SIG-M5 (cell line): ENCODE measurements around the gene ANKRD30A.
"Not testable (repeated sequence)": the region's sequence is repeated elsewhere in the genome, so short reads cannot be mapped to it uniquely, and the experiment has no call there.

Source experiments
- DNase-seq: peaks from one replicate; lab custom pipeline; 2025; lab: John Stamatoyannopoulos, UW

ANKRD30A gene

DNA sequence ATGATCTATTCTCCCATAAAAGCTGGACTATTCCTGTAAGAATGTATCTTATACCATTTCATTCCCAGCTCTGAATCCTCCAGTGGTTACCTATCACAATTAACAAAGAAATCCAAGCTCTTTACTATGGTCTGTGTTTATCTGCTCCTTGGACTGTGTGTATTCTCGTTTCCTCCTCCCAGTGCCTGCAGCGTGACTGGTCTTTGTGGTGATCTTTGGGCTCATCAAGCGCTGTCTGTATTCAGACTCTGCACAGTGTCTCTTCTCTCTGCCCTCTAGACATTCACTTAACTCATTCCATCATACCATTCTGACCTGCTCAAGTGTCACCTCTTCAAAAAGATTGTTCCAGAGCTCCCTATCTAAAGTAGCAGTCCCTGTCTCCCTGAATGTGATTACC is 130.4 kb downstream of the ANKRD30A start:
- not testable (repeated sequence) for DNase-seq

DNA sequence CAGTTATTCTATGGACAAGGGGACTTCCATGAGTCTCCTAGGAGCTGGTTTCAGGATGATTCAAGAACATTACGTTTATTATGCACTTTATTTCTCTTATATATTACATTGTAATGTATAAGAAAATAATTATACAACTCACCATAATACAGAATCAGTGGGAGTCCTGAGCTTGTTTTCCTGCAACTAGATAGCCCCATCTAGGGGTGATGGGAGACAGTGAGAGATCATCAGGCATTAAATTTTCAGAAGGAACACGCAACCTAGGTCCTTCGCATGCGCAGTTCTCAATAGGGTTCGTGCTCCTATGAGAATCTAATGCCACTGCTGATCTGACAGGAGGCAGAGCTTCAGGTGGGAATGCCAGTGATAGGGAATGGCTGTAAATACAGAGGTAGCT is 137.9 kb downstream of the ANKRD30A start:
- no peak for DNase-seq

DNA sequence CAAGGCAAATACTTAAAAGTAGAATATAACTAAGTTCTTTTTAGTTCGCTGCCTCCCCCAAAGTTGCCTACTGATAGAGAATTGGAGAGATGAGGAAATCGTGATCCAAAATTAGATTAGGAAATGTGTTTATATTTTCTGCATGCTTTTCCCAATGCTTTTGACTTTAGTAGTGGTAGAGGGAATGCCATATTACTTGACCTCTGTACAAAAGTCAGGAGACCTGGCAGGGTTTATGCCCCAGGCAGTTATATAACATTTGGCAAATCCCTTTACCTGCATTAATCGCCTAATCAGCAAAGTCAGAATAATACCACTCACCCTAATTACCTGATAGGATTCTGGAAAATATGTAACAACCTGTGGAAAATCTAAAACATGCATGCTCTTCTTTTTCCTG is 142.9 kb downstream of the ANKRD30A start:
- no peak for DNase-seq

DNA sequence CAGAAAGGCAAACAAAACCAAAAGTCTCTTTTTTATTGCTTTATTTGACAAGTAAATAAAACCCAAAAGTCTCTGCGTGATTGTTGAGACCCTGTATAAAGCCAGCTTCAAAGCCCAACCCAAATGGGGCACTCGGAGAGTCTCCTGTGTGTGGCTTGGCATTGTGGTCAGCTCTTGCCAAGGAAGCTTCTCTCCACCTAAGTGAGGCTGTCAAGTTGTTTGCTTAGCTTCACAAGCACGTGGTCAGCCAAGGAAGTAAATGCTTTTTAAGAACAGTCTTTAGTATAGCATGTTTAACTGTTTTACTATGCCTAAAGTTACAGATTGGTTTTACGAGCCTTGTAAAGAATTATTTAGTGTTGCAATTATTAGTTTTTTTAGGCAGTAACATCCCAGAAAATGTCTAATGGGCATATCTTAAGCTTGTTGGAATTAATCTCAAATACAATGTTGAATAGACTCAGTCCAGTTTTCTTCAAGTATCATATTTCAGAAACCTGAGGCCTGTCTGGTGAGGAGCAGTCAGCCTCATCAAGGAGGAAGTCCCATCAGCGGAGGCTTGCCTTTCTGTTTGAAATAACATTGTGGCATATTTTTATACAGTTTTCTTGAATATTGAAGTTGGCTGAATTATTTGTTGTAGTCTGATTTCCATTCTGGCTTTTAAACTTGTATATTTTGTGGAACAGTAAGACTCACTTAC is 144.3 kb downstream of the ANKRD30A start:
- DNase-seq: no peak

DNA sequence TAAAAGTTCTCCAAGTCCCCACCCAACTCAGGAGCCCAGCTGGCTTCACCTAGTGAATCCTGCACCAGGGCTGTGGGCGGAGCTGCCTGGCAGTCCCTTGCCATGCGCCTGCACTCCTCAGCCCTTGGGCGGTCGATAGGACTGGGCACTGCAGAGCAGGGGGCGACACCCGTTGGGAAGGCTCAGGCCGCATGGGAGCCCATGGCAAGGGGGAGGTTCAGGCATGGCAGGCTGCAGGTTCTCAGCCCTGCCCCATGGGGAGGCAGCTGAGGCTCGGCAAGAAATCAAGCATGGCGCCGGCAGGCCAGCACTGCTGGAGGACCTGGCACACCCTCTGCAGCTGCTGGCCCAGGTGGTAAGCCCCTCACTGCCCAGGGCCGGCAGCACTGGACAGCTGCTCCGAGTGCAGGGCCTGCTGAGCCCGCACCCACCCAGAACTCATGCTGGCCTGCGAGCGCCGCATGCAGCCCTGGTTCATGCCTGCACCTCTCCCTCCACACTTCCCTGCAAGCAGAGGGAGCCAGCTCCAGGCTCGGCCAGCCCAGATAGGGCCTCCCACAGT is 149.9 kb downstream of the ANKRD30A start:
- DNase-seq: no peak

DNA sequence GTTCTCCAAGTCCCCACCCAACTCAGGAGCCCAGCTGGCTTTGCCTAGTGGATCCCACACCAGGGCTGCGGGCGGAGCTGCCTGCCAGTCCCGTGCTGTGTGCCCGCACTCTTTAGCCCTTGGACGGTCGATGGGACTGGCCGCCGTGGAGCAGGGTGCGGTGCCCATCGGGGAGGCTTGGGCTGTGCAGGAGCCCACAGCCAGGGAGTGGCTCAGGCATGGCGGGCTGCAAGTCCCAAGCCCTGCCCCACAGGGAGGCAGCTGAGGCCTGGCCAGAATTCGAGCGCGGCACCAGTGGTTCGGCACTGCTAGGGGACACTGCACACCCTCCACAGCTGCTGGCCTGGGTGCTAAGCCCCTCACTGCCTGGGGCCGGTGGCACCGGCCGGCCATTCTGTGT is 159.7 kb downstream of the ANKRD30A start:
- no peak for DNase-seq

DNA sequence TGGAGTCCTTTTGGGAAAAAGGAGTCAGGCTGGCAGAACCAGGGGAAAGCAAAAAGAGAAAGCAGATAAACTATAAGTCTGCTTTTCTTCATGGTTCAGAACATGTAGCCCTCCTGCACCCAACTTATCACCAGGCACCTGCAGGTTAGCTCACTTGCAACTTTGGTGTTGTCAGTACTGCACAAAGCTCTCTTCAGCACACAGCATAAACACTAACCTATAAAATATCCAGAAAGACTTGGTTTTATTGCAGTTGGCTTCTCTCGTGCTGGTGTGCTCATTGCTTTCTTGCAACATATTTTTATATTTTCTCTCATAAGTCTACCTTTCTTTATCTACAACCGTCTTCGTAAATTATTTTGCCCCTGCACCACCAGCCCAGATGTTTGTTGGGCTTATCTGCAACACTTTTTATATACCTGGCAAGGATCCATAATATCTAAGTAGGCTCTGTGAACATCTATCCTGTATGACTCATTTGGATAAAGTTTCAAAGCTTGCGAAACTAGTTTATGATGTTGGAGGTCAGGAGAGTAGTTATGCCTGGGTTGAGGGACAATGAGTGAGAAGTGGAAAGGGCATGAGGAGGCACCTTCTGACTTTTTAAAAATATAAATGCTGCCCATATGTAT is 164.6 kb downstream of the ANKRD30A start:
- DNase-seq: no peak

DNA sequence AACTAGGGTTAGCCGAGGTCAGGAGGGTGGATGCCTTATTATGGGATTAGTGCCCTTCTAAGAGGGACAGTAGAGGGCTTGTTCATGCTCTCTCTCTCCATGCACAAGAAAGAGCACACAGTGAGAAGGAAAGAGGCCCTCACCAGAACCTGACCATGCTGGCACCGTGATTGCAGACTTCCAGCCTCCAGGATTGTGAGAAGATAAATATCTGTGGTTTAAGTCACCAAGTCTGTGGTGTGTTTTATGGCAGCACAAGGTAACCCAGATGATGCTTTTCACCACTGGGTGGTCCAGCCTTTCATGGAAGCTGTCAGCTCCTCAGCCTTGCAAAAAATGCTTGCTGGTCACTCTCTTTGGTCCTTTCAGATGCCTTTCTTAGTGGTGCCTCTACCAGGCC is 175.9 kb downstream of the ANKRD30A start:
- no peak for DNase-seq

DNA sequence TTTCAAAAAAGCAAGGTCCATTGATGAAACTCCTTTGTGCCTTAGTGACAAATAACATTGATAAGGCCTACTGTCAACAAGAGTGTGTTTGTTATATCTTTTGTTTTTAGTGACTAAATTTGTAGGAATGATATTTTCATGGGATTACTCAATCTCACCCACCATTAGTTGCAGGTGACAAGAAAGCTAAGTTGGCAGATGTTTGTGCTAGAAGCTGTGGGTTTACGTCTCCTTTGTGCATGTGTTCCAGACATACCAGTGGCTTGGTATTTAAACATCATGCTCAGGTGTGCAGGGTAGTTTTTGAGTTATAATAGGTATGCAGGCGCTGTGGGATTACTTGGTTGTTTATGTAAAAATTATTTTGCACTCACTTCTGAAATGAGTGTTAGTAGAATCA is 178.6 kb downstream of the ANKRD30A start:
- no peak for DNase-seq

DNA sequence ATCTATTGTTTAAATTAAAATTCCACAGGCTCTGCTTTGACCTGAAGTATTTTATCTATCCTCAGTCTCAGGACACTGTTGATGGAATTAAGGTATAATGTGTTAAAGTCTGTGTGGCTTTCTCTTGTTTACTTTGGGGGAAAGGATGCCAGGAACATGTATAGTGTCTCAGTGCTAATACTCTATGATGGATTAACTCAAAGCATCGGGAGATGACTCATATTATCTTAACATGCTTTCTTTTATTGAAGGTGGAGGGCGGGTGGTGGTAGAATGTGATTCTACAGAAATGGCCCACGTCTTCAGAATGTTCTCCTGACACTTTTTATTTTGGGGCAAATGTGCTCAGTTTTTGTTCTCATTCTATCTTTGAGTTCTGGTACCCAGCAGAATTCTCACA is 189.0 kb downstream of the ANKRD30A start:
- no peak for DNase-seq

DNA sequence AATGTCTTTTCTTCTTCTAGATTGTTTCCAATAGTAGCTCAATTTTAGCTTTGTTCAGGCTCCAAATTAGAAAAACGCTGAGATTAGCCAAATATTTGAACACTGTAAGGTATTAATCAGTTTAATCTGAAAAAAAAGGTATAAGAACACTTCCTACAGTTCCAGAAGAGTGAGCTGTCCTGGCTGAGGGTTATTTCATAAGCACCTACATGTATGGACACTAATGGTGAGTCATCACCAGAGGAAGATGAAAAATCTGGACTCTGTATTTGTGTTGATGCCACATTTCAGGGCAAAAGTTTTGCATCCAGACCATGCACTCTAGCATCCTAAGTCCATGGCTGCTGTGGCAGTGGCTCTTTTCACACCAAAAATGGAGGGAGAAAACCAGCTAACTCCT is 189.5 kb downstream of the ANKRD30A start:
- DNase-seq: no peak

DNA sequence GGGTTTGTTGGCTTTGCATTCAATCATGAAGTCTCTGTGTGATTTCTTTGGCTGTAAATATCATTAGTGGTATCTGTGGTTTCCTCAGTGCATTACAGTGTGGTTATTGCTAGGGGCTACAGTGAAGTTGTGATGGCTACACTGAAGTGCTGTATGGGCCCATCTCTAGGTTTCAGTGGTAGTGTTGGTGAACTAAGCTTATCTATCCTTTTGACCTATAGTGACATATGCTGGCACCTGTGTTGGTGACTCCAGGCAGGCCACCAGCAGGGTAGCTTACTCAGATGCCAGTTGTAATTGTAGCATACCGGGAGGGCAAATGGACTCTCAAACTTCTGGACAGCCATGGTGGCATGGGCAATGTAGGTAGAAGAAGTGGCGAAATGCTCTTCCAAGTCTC is 219.0 kb downstream of the ANKRD30A start:
- no peak for DNase-seq

DNA sequence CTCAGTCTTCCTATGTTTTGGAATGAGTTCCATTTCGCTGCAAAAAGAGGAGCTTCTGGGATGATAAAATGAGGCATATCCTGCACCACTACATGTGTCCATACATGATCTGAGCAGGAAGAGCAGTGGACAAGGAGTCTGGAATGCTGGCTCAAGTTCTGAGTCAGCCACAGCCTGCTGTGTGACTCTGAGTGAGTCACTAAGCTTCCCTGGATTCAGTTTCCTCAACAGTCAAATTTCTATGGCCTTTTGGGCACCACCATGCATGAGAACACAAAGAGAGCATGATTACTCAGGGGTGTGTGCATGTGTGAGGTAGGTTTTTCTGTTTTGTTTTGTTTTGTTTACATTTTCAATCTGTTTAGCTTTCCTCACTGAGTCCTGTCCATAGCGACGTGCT is 254.6 kb downstream of the ANKRD30A start:
- no peak for DNase-seq

DNA sequence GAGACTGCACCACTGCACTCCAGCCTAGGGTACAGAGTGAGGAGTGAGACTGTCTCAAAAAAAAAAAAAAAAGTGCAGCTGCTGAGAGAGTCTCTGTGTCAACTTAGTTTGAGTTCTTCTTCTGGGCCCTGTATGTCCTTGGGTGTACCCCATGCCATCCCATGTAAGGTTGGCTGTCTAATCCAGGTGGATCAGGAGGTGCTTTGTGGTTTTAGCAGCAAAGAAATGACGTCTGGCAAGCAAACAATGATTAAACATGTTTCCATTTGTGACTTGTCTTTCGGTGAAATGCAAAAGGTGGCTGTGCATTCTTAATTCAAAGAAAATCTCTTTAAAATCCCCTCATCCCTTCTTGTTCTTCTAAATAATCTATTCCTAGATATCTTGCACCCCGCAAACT is 255.9 kb downstream of the ANKRD30A start:
- no peak for DNase-seq

DNA sequence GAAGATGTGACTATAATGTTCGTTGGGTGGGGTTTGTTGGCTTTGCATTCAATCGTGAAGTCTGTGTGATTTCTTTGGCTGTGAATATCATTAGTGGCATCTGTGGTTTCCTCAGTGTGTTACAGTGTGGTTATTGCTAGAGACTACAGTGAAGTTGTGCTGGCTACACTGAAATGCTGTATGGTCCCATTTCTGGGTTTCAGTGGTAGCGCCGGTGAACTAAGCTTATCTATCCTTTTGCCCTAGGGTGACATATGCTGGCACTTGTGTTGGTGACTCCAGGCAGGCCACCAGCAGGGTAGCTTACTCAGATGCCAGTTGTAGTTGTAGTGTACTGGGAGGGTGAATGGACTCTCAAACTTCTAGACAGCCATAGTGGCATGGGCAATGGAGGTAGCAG is 259.5 kb downstream of the ANKRD30A start:
- DNase-seq: no peak

DNA sequence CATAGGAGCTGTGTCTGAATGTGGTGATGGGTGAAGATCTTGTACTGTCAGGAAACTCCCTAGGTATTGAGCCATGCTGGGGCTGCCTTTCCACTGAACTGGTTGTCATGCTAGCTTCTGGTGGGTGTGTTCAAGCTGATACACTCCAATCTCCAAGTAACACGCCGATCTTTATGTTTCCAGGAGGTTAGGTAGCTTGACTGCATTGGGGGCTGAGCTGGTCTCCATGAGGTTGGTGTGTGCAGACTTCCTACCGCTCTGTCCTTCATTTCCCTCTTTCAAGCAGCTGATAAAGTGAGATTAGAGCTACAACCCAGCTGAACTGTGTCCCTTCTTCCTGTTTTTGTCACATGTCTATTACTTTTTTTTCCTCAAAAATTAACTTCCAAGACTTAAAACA is 265.5 kb downstream of the ANKRD30A start:
- DNase-seq: no peak

DNA sequence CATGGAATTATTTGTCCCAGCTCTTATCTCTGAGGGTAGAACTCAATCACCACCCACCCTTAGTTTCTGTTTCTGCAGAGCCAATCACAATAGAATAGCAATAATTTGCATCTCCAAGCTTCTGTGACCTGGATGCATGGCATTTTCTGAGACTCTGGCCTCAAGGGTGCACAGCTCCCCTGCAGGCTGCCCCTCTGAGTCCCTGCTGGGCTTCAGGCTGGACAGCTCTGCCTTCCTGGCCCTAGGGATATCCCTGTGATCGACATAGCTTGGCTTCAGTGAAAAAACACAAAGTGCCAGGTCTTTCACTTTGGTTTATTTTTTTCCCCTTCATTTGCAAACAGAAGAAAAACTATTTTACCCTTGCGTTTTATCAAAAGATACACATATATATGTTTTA is 275.4 kb downstream of the ANKRD30A start:
- DNase-seq: not testable (repeated sequence)

DNA sequence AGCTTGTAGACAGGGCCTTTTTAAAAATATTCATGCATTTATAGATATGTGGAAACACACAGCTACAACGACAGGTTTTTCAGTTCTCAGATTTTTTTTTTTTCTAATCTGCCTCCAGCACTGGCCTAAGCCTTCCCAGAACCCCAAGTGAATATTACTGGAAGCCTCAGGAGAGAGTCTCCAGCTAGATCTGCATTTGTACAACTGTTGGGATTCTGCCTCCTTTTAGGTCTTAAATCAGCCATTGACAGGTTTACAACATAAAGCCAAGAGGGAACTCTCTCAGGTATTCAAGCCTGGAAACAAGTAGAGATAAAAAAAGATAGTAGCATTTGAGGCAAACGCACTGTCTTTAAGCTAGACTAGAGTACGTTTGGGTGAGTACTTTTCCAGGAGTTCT is 275.8 kb downstream of the ANKRD30A start:
- no peak for DNase-seq

DNA sequence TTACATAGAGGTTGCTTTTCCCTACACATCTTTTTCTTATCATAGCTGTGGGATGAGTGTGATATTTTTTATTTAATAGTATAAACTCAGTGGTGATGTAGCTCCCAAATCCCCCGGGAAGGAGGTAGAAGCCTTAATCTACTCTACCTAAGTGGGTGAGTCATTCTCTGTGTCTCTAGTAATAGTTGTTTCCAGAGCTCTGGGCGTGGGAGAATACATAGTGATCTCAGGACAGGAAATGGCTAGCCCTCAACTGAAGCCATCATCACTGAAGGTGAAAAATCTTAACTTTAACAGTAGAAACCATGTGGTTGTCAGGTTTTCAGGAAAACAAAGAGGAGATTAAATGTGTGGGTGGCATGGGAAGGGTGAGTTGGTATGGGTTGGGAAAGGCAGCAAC is 278.4 kb downstream of the ANKRD30A start:
- DNase-seq: no peak
